ENCODE data around the gene RNF215.
"Not testable (repeated sequence)": the region's sequence is repeated elsewhere in the genome, so short reads cannot be mapped to it uniquely, and the experiment has no call there.

The RNF215 gene

DNA sequence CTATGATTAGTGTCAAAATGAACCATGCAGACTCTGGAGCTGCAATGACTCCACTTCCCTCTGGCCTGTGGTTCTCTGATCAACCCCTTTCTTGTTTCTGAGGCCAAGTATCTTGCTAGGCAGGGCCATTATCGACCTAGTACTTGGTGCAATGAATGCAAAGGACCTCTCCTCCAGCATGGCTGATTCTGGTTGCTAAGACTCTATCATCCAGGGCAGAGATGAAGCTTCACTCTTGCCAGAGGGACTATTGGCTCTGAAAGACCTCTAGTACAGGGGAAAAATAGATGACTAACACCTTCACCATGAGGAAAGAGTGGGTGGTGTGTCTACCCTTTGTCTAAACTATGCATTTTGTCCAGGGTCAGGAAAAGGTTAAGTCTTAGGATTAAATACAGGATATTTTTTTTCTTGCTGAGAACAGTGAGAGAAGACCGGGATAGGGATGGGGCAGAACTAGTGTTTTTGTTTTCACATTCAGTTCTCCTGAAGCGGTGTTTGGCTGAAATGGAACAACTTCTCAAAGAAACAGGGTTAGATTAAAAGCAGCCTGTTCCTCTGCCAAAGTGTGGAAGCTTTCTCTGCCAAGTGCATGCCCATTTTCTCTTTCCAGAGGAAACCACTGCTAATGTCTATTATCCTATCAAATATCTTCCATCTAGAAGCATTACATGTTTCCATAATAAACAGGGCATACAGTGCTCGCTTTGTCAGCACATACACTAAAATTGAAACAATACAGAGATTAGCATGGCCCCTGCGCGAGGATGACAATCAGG, 33.3 kb upstream of the RNF215 start:
- no peak for DNase-seq

- DNase-seq: no peak
Observed at GRCh38 chr22:30416837-30417236, 29.6 kb upstream of the RNF215 start.

- DNase-seq: no peak
Observed at GRCh38 chr22:30416403-30416802, 29.2 kb upstream of the RNF215 start.

GRCh38 chr22:30414525-30415047, 27.4 kb upstream of the RNF215 start:
- no peak for DNase-seq

DNA sequence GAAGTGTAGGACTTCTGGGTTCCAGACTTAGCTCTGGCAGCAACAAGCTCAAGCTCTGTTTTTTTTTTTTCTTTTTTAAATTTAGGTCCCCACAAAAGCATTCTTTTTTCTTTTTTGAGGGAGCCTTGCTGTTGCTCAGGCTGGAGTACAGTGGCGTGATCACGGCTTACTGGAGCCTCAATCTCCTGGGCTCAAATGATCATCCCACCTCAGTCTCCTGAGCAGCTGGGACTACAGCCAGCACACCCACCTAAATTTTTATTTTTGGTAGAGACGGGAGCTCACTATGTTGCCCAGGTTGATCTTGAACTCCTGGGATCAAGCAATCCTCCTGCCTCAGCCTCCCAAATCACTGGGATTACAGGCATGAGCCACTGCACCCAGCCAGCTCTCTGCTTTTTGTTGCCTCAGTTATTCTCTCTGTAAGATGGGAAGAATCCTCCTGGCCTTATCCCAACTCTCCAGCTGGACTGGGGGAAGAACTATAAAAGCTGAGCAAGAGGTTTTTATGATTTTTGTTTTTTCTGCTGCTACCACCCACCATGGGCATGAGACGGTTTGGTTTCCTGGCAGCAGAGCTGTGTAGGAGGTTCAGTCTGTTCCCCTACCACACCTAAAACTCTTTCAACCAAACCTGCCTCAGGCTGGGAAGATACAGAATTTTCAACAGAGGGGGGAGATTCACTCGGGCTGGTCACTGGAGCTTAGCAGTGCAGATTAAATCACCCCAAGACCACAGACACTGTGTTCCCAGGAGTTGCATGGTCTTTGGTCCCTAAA, 26.7 kb upstream of the RNF215 start:
- DNase-seq: no peak

DNA sequence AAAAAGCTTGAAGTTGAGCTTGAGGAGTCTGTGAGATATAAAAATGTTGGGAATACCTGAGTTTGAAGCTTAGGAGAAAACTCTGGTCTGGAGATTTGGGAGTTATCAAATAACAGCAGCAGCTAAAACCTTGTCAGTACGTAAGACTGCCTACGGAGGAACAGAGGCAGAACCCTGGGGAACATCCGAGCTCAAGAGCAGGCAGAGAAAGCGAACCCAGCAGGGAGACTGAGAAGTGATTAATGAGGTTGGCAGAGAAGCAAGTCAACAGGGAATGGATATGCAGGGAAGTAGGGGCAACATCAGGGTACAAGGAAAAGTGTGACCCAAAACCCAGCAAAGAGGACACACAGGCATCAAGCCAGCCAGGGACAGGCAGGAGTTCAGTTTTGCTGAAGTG, 25.8 kb upstream of the RNF215 start:
- no peak for DNase-seq

GRCh38 chr22:30411780-30412179, 24.6 kb upstream of the RNF215 start:
- DNase-seq: no peak

GRCh38 chr22:30408388-30409102, 21.3 kb upstream of the RNF215 start:
- DNase-seq: no peak

GRCh38 chr22:30406400-30406799, 19.2 kb upstream of the RNF215 start:
- no peak for DNase-seq

- no peak for DNase-seq
Observed at GRCh38 chr22:30405731-30406130, 18.5 kb upstream of the RNF215 start.

- DNase-seq: no peak
Observed at GRCh38 chr22:30404307-30404706, 17.1 kb upstream of the RNF215 start.

GRCh38 chr22:30402766-30403104, 15.5 kb upstream of the RNF215 start:
- not testable (repeated sequence) for DNase-seq

DNA sequence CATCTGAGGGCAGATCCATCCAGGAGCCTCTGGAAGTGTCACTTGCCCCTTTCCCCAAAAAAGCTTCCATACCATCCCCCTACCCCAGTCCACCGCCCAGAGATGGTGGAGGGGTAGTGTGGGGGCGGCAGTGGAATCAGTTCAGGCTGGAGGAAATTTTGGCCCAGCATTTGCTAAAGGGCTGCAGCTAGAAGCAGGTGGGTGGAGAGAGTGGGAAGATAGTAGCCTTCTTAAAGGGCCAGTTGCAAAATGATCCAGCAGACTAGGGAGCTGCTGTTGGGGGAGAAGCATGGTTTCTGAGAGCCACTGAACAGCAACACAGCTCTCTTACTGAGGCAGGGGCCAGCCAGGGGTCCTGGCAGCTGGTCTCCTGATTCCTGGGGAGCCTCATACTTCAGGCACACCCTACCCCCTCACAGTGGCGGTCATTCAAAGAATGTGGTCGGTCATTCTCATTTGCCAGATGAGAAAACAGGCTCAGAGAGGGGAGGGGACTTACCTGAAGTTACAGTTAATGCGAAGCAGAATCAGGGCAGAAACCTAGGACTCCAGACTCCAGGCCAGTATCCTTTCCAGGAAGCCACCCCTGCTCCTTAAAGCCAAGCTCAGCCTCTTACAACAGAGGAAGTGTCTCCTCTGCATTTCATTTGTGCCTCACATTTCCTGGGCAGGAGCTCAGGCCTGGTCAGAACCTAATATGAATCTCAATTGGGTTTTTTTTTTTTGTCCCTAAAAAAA, 15.0 kb upstream of the RNF215 start:
- no peak for DNase-seq

DNA sequence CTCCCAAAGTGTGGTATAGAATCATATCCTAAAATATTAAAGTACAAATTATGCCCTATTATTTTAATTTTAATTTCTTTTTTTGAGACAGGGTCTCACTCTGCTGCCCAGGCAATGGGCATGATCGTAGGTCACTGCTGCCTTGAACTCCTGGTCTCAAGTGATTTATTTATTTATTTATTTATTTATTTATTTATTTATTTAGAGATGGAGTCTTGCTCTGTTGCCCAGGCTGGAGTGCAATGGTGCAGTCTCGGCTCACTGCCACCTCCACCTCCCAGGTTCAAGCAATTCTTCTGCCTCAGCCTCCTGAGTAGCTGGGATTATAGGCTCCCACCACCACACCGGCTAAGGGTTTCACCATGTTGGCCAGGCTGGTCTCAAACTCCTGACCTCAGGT, 13.8 kb upstream of the RNF215 start:
- not testable (repeated sequence) for DNase-seq

DNA sequence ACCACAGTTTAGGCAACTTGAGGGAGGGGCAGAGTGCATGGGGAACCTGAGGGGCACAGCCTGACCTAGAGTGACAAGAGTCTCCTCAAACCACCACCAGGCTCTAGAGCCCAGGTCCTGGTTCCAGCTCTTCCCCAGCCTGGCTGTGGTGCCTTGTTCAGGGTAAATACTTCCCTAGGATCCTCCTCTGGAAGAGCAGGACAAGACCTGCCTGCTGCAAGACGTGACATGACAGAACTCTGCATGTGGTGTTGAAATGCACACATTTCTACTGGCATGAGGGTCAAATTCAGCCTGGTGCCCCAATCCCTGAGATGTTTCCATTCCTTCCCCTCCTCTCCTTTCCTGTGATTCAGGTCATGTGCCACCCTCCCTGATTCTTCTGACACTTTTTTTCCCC, 12.9 kb upstream of the RNF215 start:
- DNase-seq: no peak

DNA sequence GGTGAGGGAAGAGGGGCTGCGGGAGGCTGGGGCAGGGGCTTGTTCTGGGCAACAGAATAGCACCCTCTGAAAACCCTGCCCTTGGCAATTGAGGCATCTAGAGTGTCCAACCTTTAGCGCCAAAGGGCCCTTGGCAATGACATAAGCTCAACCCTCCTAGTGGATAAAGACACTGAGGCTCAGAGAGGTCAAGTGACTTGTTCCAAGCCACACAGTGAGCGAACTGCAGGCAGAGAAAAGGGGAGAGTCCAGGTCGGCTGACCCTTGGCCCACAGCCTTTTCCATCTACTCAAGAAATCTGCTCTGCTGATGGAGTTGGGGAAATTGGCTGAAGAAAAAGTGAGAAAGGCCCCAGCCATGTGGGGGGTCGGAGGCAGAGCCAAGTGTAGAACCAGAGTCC, 12.5 kb upstream of the RNF215 start:
- DNase-seq: no peak

GRCh38 chr22:30398685-30399680, 11.8 kb upstream of the RNF215 start:
- no peak for DNase-seq

DNA sequence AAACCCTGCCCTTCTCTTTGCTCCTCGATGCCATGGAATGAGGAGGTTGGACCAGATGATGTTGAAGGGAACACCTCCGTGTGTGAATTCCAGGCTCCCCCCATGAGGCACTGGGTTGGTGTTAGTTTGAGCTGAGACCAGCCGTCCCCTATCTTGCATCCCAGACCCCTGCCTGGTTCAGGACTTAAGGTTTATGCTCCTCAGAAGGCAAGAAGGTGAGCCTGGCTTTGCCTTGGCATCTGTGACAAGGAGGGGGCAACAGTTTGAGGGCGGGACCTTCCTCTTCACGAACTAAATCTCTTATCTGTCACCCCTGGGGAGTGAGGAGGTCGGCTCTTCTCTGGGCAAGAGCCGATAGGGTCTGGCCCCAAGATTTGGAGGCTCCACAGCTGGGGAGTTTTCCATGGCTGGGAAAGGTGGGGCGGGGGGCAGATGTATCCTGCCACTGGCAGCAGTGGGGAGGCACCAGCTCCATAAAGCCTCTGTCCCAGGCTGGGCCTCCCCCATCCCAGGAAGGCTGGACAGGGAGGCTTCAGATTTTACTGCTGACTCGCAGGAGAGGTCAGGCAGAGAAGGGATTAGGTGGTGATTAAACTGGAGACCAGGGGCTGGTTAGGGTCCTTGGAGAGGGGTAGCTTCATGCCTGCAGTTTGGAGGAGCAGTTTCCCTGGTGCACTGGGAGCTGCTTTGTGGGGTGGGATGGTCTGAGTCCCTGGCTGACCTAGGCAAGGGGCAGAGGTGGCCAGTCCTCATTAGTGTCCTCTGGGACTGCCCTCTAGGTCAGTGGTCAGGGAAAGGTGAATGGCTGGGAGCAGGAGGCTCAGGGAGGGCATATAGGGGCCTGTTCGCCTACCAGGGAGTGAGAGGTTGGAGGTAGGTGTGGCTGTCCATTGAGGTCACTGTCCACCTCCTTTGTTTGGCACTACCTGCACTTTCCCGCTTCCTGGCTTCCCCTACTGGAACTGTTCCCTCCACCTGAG, 10.7 kb upstream of the RNF215 start:
- DNase-seq: no peak

- DNase-seq: no peak
Observed at GRCh38 chr22:30396871-30397655, 9.9 kb upstream of the RNF215 start, which contains the start of gene SEC14L2. Gene SEC14L2, plus strand, starts transcription at chr22:30397018. Its CDS starts 99 bp downstream, at chr22:30397117.
